CD4-positive, alpha-beta T cell treated with Interleukin-15 for 4 hours (primary cell): Measurements from ENCODE around the gene PPP1R2B.

Experiments
- DNase-seq: peaks from one replicate; pipeline ENCODE4 v3.0.0-alpha.2; 2020; ENCODE audit warnings: low spot score

The PPP1R2B gene

DNA sequence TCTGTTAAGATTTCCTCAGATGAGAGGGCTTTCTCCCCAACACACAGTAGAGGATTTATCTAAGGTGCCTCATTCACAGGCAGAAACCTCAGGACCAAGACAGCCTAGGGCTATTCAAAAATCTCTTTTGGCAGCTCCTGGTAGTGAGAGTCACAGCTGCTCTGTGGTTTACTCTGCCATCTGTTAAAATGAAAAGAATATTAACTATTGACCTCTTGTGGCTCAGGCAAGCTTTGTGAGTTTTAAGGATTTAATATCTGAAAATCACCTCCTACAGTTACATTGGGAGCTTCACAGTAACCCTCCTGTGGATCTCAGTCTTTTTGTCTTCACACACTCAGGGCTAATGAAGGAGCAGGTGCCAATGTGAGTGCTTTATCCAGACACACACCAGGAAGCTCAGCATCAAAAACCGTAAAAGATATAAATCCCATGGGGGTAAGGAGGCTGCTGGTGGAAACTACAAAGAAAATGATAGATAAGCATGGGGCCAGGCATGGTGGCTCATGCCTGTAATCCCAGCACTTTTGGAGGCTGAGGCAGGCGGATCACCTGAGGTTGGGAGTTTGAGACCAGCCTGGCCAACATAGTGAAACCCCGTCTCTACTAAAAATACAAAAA lies 29.7 kb downstream of the PPP1R2B start:
- no peak for DNase-seq

DNA sequence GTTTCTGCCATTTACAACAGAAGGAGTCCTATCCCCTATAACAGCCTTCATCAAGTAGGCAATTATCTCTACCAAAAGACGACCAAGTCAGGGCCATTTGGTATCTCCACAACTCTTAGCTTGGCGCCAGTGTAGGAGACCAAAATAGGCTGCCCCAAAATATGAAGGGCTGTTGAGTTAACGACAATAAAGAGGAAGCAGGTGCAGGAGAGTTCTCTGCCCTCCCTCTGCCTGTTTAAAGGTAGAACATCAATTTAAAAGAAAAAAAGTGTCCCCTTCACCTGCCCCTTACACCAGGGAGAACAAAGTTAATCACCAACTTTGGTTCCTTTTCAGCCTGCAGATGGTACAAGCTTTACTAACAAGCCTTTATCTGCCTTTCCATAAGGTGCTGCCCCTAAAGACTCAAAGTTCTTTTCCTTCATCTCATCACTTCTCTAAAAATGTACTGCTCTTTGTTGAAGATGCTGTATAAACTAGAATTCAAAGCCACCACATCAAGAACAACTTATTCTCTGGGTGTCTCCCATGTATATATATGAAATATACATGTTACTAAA lies 33.3 kb downstream of the PPP1R2B start:
- DNase-seq = no peak

DNA sequence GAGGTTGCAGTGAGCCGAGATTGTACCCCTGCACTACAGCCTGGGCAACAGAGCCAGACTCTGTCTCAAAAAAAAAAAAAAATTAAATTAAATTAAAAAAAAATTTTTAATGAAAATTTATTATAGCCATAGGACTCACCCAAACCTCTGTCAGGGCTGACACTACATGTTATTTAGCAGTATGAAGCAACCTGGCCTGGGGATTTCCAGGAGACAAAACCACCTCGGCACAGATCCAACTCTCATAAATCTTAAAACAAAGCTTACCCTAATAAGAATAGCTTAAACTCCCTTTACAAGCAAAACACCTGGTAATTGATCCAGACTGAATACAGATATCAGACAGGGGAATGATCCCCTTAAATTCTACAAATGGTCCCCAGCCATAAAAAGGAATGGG lies 38.4 kb downstream of the PPP1R2B start:
- DNase-seq = no peak

DNA sequence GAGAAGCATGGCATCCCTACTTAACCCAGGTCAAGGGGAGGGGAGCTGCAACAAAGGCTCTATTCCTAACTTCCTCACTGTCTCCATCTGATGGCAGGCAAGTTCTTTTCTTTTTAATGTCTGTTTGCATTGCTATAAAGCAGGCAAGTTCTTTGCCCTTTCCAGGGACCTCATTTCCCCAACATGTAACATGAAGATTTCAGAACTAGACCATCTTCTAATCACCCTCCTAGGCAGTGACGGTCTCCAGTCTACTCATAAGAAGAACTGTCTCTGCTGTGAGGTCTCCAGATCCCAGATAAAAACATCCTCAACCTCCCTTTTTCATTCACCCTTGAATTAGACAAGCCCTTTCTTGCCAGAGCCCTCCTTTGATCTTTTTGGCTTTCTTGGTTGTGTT lies 42.1 kb downstream of the PPP1R2B start:
- no peak for DNase-seq

DNA sequence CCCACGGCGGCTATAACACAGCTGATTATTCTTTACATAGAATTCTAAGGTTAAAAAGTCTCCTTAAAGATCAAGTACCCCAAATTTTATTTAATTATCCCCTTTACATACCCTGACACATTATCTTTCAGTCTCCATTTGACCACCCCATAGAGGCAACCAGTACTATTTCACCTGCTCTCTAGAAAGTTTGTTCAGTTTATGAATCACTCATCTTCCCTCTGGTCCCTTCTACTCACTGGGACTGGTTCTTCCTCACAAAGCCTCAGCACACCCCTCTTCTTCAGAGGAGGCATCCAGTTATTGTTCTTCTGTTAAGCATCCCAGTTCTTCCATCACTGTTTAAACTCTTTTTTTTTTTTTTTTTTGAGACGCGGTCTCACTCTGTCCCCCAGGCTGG lies 42.8 kb downstream of the PPP1R2B start:
- DNase-seq = no peak

DNA sequence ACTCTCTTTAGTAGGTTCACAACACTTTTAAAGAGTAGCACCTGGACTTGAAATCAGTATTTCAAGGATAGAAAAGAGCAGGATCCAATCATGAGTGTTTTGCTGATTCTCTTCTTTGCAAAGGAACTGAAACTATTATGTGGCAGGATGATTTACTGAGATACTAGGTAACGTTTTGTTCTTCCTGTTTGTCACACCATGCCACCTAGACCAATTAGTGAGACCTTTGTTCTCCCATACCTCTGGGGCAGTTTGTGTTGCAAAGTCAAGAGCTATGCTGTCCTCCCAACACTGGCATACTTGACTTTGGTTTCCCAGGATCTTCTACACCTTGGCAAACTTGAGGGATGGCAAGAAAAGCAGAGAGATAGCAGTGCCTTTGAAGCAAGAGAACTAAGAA lies 43.4 kb downstream of the PPP1R2B start:
- DNase-seq = no peak

DNA sequence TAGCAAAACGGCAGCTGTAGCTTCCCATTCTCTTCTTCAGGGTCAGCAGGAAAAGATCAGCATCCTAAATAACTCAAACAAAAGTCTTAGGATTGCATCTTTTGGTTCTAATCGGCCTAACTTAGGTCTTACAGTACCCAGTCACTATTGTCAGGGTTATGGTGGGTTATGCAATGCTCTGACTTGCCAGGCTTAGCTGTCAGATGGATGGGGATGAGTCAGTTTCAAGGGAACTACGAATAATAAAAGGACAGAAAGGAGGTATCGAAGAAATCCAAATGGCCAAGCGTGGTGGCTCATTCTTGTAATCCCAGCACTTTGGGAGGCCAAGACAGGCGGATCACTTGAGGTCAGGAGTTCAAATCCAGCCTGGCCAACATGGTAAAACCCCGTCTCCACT lies 46.5 kb downstream of the PPP1R2B start:
- DNase-seq = no peak
